Measurements from ENCODE around the gene NEK7. TPM values are rescaled to one million over a fixed set of nuclear protein-coding genes. Genes with fewer than 3 reads are reported as not detected.

NEK7 gene
- total RNA-seq, 1 donor, result 376 TPM

GRCh38 chr1:198320759-198321158 is 164.0 kb downstream of the NEK7 start:
- no peak for TF ChIP-seq CTCF (IDR thresholded peaks at IDR 0.05; ENCODE audit: extremely low read depth, low read depth, low read length)
- peaks cover 9% of the 10 kb centered on the region for H4K20me1 ChIP-seq (ENCODE audit: insufficient read depth, low read length)
- peaks cover 38% of the 10 kb centered on the region for H3K36me3 ChIP-seq (ENCODE audit: insufficient read depth, low read length)
- H2AFZ ChIP-seq (ENCODE audit: low read length), result no peak overlapping the region
- no peaks in the 10 kb centered on the region for H3K4me1 ChIP-seq (ENCODE audit: insufficient read depth, low read length)
- H3K4me2 ChIP-seq (ENCODE audit: insufficient read depth, low read length), result no peak overlapping the region
- DNase-seq (ENCODE audit: insufficient read length, low spot score, missing footprints), result no peak
- H3K79me2 ChIP-seq (ENCODE audit: insufficient read depth, low read length), result peaks cover 15% of the 10 kb centered on the region
- no peak overlapping the region for H3K4me3 ChIP-seq (ENCODE audit: insufficient read depth, low read length)
- H3K27me3 ChIP-seq (ENCODE audit: insufficient read depth, low read length), result no peaks in the 10 kb centered on the region
- no peaks in the 10 kb centered on the region for H3K9me3 ChIP-seq (ENCODE audit: low read depth, low read length)
- H3K27ac ChIP-seq (ENCODE audit: low read depth, low read length), result no peak overlapping the region

GRCh38 chr1:198326232-198326631 is 169.4 kb downstream of the NEK7 start:
- Histone ChIP-seq H3K4me3 (ENCODE audit: insufficient read depth, low read length) (no peak overlapping the region), H3K4me1 (ENCODE audit: insufficient read depth, low read length) (no peaks in the 10 kb centered on the region), H3K36me3 (ENCODE audit: insufficient read depth, low read length) (peaks cover 1% of the 10 kb centered on the region), H4K20me1 (ENCODE audit: insufficient read depth, low read length) (no peaks in the 10 kb centered on the region), H3K4me2 (ENCODE audit: insufficient read depth, low read length) (no peak overlapping the region), H3K9me3 (ENCODE audit: low read depth, low read length) (no peaks in the 10 kb centered on the region), H3K27me3 (ENCODE audit: insufficient read depth, low read length) (no peaks in the 10 kb centered on the region), H2AFZ (ENCODE audit: low read length) (no peak overlapping the region), H3K27ac (ENCODE audit: low read depth, low read length) (no peak overlapping the region), H3K79me2 (ENCODE audit: insufficient read depth, low read length) (no peaks in the 10 kb centered on the region)
- no peak for TF ChIP-seq CTCF (IDR thresholded peaks at IDR 0.05; ENCODE audit: extremely low read depth, low read depth, low read length)
- no peak for DNase-seq (ENCODE audit: insufficient read length, low spot score, missing footprints)

GRCh38 chr1:198326915-198327314 is 170.1 kb downstream of the NEK7 start:
- H4K20me1 ChIP-seq (ENCODE audit: insufficient read depth, low read length), result no peaks in the 10 kb centered on the region
- TF ChIP-seq CTCF (IDR thresholded peaks at IDR 0.05; ENCODE audit: extremely low read depth, low read depth, low read length), result no peak
- H3K4me1 ChIP-seq (ENCODE audit: insufficient read depth, low read length), result no peaks in the 10 kb centered on the region
- no peaks in the 10 kb centered on the region for H3K79me2 ChIP-seq (ENCODE audit: insufficient read depth, low read length)
- no peak overlapping the region for H2AFZ ChIP-seq (ENCODE audit: low read length)
- H3K27me3 ChIP-seq (ENCODE audit: insufficient read depth, low read length), result no peaks in the 10 kb centered on the region
- no peaks in the 10 kb centered on the region for H3K9me3 ChIP-seq (ENCODE audit: low read depth, low read length)
- DNase-seq (ENCODE audit: insufficient read length, low spot score, missing footprints), result no peak
- H3K36me3 ChIP-seq (ENCODE audit: insufficient read depth, low read length), result no peaks in the 10 kb centered on the region
- no peak overlapping the region for H3K27ac ChIP-seq (ENCODE audit: low read depth, low read length)
- peak overlapping the region; percentile 2 for H3K4me2 ChIP-seq (ENCODE audit: insufficient read depth, low read length)
- no peak overlapping the region for H3K4me3 ChIP-seq (ENCODE audit: insufficient read depth, low read length)

GRCh38 chr1:198328458-198329032 is 171.7 kb downstream of the NEK7 start:
- no peak overlapping the region for H3K27ac ChIP-seq (ENCODE audit: low read depth, low read length)
- no peaks in the 10 kb centered on the region for H3K79me2 ChIP-seq (ENCODE audit: insufficient read depth, low read length)
- no peak for TF ChIP-seq CTCF (IDR thresholded peaks at IDR 0.05; ENCODE audit: extremely low read depth, low read depth, low read length)
- DNase-seq (ENCODE audit: insufficient read length, low spot score, missing footprints), result no peak
- H3K4me2 ChIP-seq (ENCODE audit: insufficient read depth, low read length), result no peak overlapping the region
- H3K4me3 ChIP-seq (ENCODE audit: insufficient read depth, low read length), result no peak overlapping the region
- no peaks in the 10 kb centered on the region for H3K36me3 ChIP-seq (ENCODE audit: insufficient read depth, low read length)
- H2AFZ ChIP-seq (ENCODE audit: low read length), result no peak overlapping the region
- no peaks in the 10 kb centered on the region for H4K20me1 ChIP-seq (ENCODE audit: insufficient read depth, low read length)
- no peaks in the 10 kb centered on the region for H3K27me3 ChIP-seq (ENCODE audit: insufficient read depth, low read length)
- no peaks in the 10 kb centered on the region for H3K9me3 ChIP-seq (ENCODE audit: low read depth, low read length)
- H3K4me1 ChIP-seq (ENCODE audit: insufficient read depth, low read length), result no peaks in the 10 kb centered on the region
